Activated T-cell treated with anti-CD3 and anti-CD28 coated beads, Interleukin-2, amount 50 U/mL, for 72 hours (primary cell): ENCODE data around the gene MUL1. TPM values are rescaled to one million over a fixed set of nuclear protein-coding genes. Genes with fewer than 3 reads are reported as not detected.
"Not testable (repeated sequence)": the region's sequence is repeated elsewhere in the genome, so short reads cannot be mapped to it uniquely, and the experiment has no call there.

Experiments
- ATAC-seq, 2 donors: fragments of 150-1000 bp; cut with Tn5 transposase; replicated peaks in 1 of 2; 2 replicates each; pipeline ENCODE4 v1.10.0; 2021; ENCODE audit warnings: moderate library complexity in 2 of 2, mild to moderate bottlenecking in 1 of 2
- DNase-seq, 2 donors: peaks; one replicate each; pipeline ENCODE4 v3.0.0; 2021 to 2022; ENCODE audit warnings: mixed read lengths in 1 of 2
- H3K27ac Mint-ChIP-seq: one replicate; pipeline ENCODE4 v1.8.0; 2022; ENCODE audit warnings: mild to moderate bottlenecking, moderate library complexity, mixed read lengths
- H3K27me3 Mint-ChIP-seq: one replicate; pipeline ENCODE4 v1.8.0; 2022; ENCODE audit warnings: low read depth, mixed read lengths
- H3K36me3 Mint-ChIP-seq, 2 donors: one replicate each; pipeline ENCODE4 v1.8.0; 2022; ENCODE audit warnings: mixed read lengths in 2 of 2, mild to moderate bottlenecking in 1 of 2; ENCODE audit not compliant: insufficient read depth in 2 of 2
- H3K4me1 Mint-ChIP-seq: one replicate; pipeline ENCODE4 v1.8.0; 2022; ENCODE audit warnings: low read depth, mixed read lengths
- H3K4me3 Mint-ChIP-seq, 2 donors: one replicate each; pipeline ENCODE4 v1.8.0; 2022; ENCODE audit warnings: mild to moderate bottlenecking in 2 of 2, mixed read lengths in 2 of 2, moderate library complexity in 2 of 2
- H3K9me3 Mint-ChIP-seq, 2 donors: one replicate each; pipeline ENCODE4 v1.8.0; 2022; ENCODE audit warnings: mixed read lengths in 2 of 2
- total RNA-seq, 2 donors: library from RNA; stranded (reverse); gene quantifications; one replicate each; pipeline ENCODE4 v1.2.3, GENCODE V29; 2022

Gene MUL1
- total RNA-seq, 2 donors from 2014 or later, result 17.0 to 20.1 TPM

DNA sequence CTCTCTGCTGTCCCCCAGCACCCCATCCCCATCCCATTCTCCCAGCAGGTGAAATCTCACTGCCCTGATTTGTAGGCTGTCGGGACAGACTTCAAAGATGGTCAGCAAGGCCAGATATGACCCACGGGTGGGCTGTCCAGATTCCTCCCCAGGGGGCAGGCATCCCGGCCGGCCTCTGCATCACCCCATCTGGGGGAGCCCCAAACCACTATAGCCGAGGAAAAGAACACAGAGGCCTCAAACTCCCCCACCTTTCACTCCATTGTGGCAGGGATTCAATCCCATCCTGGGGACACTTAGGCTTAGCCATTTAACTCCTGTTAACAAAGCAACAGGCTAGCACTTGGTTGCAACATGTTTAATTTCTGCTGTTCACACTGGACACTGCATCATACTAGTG is 8.8 kb downstream of the MUL1 start:
- Mint-ChIP-seq H3K27ac (no peak overlapping the region), H3K36me3 (peaks cover 3 to 4% of the 10 kb centered on the region in 2 donors), H3K9me3 (no peaks in the 10 kb centered on the region), H3K4me3 (no peak overlapping the region), H3K4me1 (no peaks in the 10 kb centered on the region), H3K27me3 (peaks cover 9% of the 10 kb centered on the region)
- DNase-seq, result no peak
- ATAC-seq, result no peak

- H3K4me3 Mint-ChIP-seq, result no peak overlapping the region
Measured at GRCh38 chr1:20498116-20498515, 9.8 kb downstream of the MUL1 start.

DNA sequence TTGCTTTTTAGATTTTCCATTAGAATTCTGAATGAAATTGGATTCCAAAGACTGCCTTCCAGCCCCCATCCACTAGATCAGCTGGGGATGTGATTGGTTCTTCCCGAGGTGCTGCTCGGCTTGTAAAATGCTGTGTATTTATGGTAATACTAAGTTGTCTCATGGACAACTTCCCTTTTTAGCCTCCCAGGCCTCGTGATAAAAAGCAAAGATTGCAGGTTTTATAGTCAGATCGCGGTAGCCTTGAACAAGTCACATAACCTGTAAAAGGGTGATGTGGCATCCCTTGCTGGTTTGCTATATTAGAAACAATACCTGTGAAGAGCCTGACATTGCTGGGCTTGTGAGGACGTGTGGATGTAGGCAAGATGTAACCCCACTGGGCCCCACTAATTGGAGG is 10.4 kb downstream of the MUL1 start:
- DNase-seq (no peak), ATAC-seq (no peak)
- Mint-ChIP-seq H3K4me1 (no peaks in the 10 kb centered on the region), H3K27me3 (peaks cover 16% of the 10 kb centered on the region), H3K27ac (no peak overlapping the region), H3K4me3 (no peak overlapping the region), H3K9me3 (no peaks in the 10 kb centered on the region), H3K36me3 (peaks cover 3% of the 10 kb centered on the region in 2 donors)

More at GRCh38 chr1:20498116-20498515, 9.8 kb downstream of the MUL1 start:
- Mint-ChIP-seq H3K4me1 (no peaks in the 10 kb centered on the region), H3K27ac (no peak overlapping the region), H3K27me3 (peaks cover 11% of the 10 kb centered on the region), H3K36me3 (peaks cover 3% of the 10 kb centered on the region in 2 donors), H3K9me3 (no peaks in the 10 kb centered on the region)
- DNase-seq (no peak), ATAC-seq (no peak)

- peaks cover 16% of the 10 kb centered on the region for H3K27me3 Mint-ChIP-seq
- not testable (repeated sequence) for H3K9me3 Mint-ChIP-seq, H3K36me3 Mint-ChIP-seq, H3K27ac Mint-ChIP-seq, DNase-seq, ATAC-seq, H3K4me1 Mint-ChIP-seq
- H3K4me3 Mint-ChIP-seq, result peak overlapping the region; percentile 6 to 56
Measured at GRCh38 chr1:20496725-20497383, 11.1 kb downstream of the MUL1 start.

DNA sequence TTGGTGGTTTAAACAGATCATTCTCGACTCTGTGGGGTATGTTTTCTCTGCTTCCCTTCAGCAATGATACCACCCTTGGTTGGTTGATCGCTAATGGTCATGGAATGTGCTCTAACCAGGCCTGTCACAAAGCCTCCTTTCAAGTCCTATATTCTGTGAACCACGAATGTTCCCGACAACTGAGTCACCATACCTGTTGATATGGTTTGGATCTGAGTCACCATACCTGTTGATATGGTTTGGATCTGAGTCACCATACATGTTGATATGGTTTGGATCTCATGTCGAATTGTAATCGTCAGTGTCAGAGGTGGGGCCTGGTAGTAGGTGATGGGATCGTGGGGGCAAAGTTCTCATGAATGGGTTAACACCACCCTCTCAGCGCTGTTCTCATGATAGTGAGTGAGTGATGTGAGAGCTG is 11.7 kb downstream of the MUL1 start:
- Mint-ChIP-seq H3K27me3 (peaks cover 16% of the 10 kb centered on the region), H3K27ac (peak overlapping the region; percentile 9), H3K36me3 (peaks cover 1 to 2% of the 10 kb centered on the region in 2 donors), H3K4me1 (no peaks in the 10 kb centered on the region), H3K4me3 (peak overlapping the region; percentile 6 to 56), H3K9me3 (no peaks in the 10 kb centered on the region)
- DNase-seq, result peak; percentile 42 to 63
- peak; percentile 83 to 85 for ATAC-seq

GRCh38 chr1:20495661-20496060 is 12.3 kb downstream of the MUL1 start:
- H3K27me3 Mint-ChIP-seq, result peaks cover 16% of the 10 kb centered on the region
- ATAC-seq (no peak), DNase-seq (no peak)
- no peaks in the 10 kb centered on the region for H3K4me1 Mint-ChIP-seq
- peaks cover 0 to 1% of the 10 kb centered on the region in 2 donors for H3K36me3 Mint-ChIP-seq
- H3K4me3 Mint-ChIP-seq, result peak overlapping the region in 1 of 2 donors; percentile 29
- no peak overlapping the region for H3K27ac Mint-ChIP-seq
- no peaks in the 10 kb centered on the region for H3K9me3 Mint-ChIP-seq

DNA sequence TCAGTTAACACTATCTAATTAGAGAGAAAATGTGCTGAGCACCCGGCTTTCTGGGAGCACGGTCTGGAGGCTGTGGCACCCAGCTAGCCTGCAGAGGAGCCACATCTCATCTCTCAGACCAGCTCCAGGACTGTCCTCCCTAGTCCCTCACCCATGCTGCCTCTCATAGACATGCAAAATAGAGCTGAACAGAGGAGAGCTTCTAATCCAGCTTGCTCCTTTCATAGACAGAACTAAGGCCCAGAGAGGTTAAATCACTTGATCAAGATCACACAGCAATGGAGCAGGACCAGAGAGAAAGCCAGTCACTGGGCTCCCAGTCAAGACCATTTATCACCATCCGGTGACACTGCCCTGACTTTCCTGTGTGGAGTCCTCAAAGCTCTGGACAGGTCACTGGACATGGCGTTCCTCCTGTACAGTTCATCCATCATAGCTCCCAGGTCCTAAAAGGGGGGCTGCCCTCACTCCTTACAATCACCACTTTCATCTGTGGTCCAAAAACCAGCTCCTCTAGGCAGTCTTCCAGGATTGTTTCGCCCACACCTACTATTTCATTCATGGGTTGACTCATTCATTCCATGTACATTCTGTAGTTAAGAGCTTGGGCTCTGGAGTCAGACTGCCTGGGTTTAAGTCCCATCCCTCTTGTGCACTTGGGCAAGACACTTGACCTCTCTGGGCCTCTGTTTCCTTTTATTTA is 13.2 kb downstream of the MUL1 start:
- no peaks in the 10 kb centered on the region for H3K4me1 Mint-ChIP-seq
- DNase-seq, result no peak
- peaks cover 21% of the 10 kb centered on the region for H3K27me3 Mint-ChIP-seq
- H3K27ac Mint-ChIP-seq, result no peak overlapping the region
- H3K36me3 Mint-ChIP-seq, result peaks cover 0 to 1% of the 10 kb centered on the region in 2 donors
- no peak overlapping the region for H3K4me3 Mint-ChIP-seq
- no peak for ATAC-seq
- no peaks in the 10 kb centered on the region for H3K9me3 Mint-ChIP-seq

- H3K36me3 Mint-ChIP-seq, result peaks cover 0 to 1% of the 10 kb centered on the region in 2 donors
- H3K9me3 Mint-ChIP-seq, result no peaks in the 10 kb centered on the region
- DNase-seq (peak; percentile 78 to 85), ATAC-seq (peak in 1 of 2 donors; percentile 48)
- peaks cover 28% of the 10 kb centered on the region for H3K27me3 Mint-ChIP-seq
- H3K4me3 Mint-ChIP-seq, result no peak overlapping the region
- no peaks in the 10 kb centered on the region for H3K4me1 Mint-ChIP-seq
- no peak overlapping the region for H3K27ac Mint-ChIP-seq
Measured at GRCh38 chr1:20493839-20494608, 13.9 kb downstream of the MUL1 start.

DNA sequence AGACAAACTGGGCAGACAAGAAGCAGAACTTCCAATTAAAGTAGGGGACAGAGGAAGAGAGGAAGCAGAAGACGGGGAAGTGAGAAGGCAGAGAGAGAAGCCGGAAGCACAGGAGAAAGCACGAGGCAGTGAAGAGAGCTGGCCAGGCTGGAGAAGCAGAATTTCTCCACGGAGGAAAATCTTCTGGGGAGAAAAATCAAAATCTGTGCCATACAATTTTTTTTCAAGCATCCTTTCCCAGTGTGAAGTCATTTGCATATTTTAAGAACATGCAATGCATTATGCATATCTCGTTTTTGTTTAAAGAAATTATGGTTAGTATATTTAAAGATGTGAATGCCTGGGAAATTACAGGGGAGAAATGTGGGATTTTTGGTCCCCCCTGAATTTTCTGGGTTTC is 14.6 kb downstream of the MUL1 start:
- no peak for DNase-seq
- Mint-ChIP-seq H3K36me3 (peaks cover 0 to 1% of the 10 kb centered on the region in 2 donors), H3K9me3 (no peaks in the 10 kb centered on the region), H3K27ac (no peak overlapping the region), H3K4me3 (no peak overlapping the region), H3K27me3 (peaks cover 35% of the 10 kb centered on the region), H3K4me1 (no peaks in the 10 kb centered on the region)
- ATAC-seq, result no peak

GRCh38 chr1:20492751-20493150 is 15.2 kb downstream of the MUL1 start:
- Mint-ChIP-seq H3K27ac (no peak overlapping the region), H3K36me3 (peaks cover 0 to 1% of the 10 kb centered on the region in 2 donors), H3K4me3 (no peak overlapping the region), H3K9me3 (no peaks in the 10 kb centered on the region), H3K4me1 (no peaks in the 10 kb centered on the region), H3K27me3 (peaks cover 41% of the 10 kb centered on the region)
- DNase-seq, result no peak
- ATAC-seq, result no peak

- no peak overlapping the region for H3K27ac Mint-ChIP-seq
- H3K27me3 Mint-ChIP-seq, result peaks cover 50% of the 10 kb centered on the region
- H3K4me3 Mint-ChIP-seq, result no peak overlapping the region
- DNase-seq (no peak), ATAC-seq (no peak)
- H3K9me3 Mint-ChIP-seq, result no peaks in the 10 kb centered on the region
- H3K36me3 Mint-ChIP-seq, result peaks cover 0 to 1% of the 10 kb centered on the region in 2 donors
- H3K4me1 Mint-ChIP-seq, result no peaks in the 10 kb centered on the region
Measured at GRCh38 chr1:20491866-20492265, 16.1 kb downstream of the MUL1 start.

DNA sequence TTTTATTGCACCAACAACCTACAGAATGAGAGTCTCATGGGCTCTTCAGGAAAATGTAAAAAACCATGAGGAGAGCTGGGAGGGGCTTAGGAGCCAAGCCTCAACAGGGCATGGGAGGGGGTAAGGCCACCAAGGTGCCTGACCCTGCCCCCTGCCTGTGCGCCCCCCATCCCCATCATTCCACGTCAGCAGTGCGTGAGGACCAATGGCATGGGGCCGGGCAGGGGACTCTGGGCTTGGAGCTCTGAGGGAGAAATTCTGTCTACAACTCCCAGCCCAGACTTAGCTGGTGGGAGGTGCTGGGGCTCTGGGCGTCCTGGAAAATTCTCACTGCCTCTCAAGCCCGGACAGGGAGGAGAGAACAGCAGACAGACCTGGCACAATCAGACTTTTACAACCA is 16.8 kb downstream of the MUL1 start:
- no peak for ATAC-seq

DNA sequence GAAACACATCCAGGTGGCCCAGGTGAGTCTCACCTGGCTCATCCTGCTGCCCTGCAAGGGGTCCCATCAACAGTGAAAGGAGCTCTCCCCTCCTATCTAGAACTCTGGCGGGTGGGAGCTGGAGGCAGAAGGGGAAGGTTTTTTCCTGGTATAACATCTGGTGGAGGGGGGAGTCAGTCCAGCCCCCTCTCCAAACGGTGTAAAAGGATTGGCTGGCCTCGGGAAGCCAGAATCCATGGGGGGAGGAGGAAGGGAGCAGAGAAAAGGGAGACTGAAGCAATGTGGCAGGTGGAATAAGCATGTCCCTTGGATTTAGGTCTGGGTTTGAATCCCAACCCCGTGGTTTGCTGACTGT is 20.7 kb downstream of the MUL1 start:
- Mint-ChIP-seq H3K9me3 (no peaks in the 10 kb centered on the region), H3K27me3 (peaks cover 67% of the 10 kb centered on the region), H3K4me1 (peaks cover 10% of the 10 kb centered on the region), H3K4me3 (peak overlapping the region; percentile 54 to 68), H3K36me3 (no peaks in the 10 kb centered on the region), H3K27ac (no peak overlapping the region)
- ATAC-seq, result no peak
- DNase-seq, result no peak

More for the DNA sequence above, 16.8 kb downstream of the MUL1 start:
- Mint-ChIP-seq H3K36me3 (no peaks in the 10 kb centered on the region), H3K4me1 (no peaks in the 10 kb centered on the region), H3K27ac (no peak overlapping the region), H3K4me3 (no peak overlapping the region), H3K27me3 (peaks cover 51% of the 10 kb centered on the region), H3K9me3 (no peaks in the 10 kb centered on the region)
- no peak for DNase-seq
